ENCODE measurements around the gene CKS1B. TPM values are rescaled to one million over a fixed set of nuclear protein-coding genes. Genes with fewer than 3 reads are reported as not detected.

Gene CKS1B
- total RNA-seq, 1 experiment from 2014 or later = 258 TPM

- ATAC-seq (no peak), DNase-seq (ENCODE audit: low spot score) (no peak)
- ChIA-PET POLR2A (no interaction called here), CTCF (interaction anchor here (1.0 to 2.6 kb wide), 5 partner anchors 9 to 35 kb away, joined by 3 to 13 read pairs (median 7); partner anchors contain the start of gene ADAM15)
- Mint-ChIP-seq H3K4me1 (peaks cover 3% of the 10 kb centered on the region; the same call in 1 of the 2 replicates), H3K36me3 (no peaks in the 10 kb centered on the region), H3K27ac (no peak overlapping the region), H3K4me3 (no peak overlapping the region), H3K27me3 (ENCODE audit: low read depth) (no peaks in the 10 kb centered on the region; the same call in 1 of the 2 replicates), H3K9me3 (no peaks in the 10 kb centered on the region)
- no peak for TF ChIP-seq HMGA2 (CRISPR knock-in tag; IDR thresholded peaks at IDR 0.05)
- TF ChIP-seq ZNF281 (CRISPR knock-in tag; IDR thresholded peaks at IDR 0.05) = no peak
- no peak for TF ChIP-seq NFE2L1 (CRISPR knock-in tag; IDR thresholded peaks at IDR 0.05)
- TF ChIP-seq ZNF416 (CRISPR knock-in tag; IDR thresholded peaks at IDR 0.05) = no peak
- no peak for TF ChIP-seq FOXP1 (CRISPR knock-in tag; IDR thresholded peaks at IDR 0.05; ENCODE audit: borderline replicate concordance)
- TF ChIP-seq ZNF232 (CRISPR knock-in tag; IDR thresholded peaks at IDR 0.05) = no peak
- no peak for TF ChIP-seq TEAD1 (CRISPR knock-in tag; IDR thresholded peaks at IDR 0.05)
- no peak for TF ChIP-seq EMX1 (CRISPR knock-in tag; IDR thresholded peaks at IDR 0.05)
- no peak for TF ChIP-seq ZNF532 (CRISPR knock-in tag; IDR thresholded peaks at IDR 0.05; ENCODE audit: borderline replicate concordance)
- TF ChIP-seq ZNF317 (CRISPR knock-in tag; IDR thresholded peaks at IDR 0.05; ENCODE audit: borderline replicate concordance, low read depth) = no peak
- TF ChIP-seq NFYB (CRISPR knock-in tag; conservative IDR thresholded peaks at IDR 0.05; ENCODE audit: low read depth) = no peak
- no peak for TF ChIP-seq NR2C2 (CRISPR knock-in tag; IDR thresholded peaks at IDR 0.05)
- TF ChIP-seq AR (CRISPR knock-in tag; IDR thresholded peaks at IDR 0.05) = no peak
- no peak for TF ChIP-seq RELA (CRISPR knock-in tag; IDR thresholded peaks at IDR 0.05; ENCODE audit: borderline replicate concordance)
- TF ChIP-seq ELF4 (CRISPR knock-in tag; IDR thresholded peaks at IDR 0.05; ENCODE audit: low read depth) = no peak
- TF ChIP-seq ARID4B (CRISPR knock-in tag; IDR thresholded peaks at IDR 0.05; ENCODE audit: borderline replicate concordance) = no peak
Observed at GRCh38 chr1:155026154-155026553, 51.7 kb downstream of the CKS1B start.
